Astrocyte (in vitro differentiated cells and primary cell): ENCODE results near the gene CCDC60. TPM values are rescaled to one million over a fixed set of nuclear protein-coding genes. Genes with fewer than 3 reads are reported as not detected.

ENCODE experiments used
- DNase-seq: peaks from one replicate; pipeline ENCODE4 v3.0.0-alpha.2; 2010; ENCODE audit warnings: low read depth
- FAIRE-seq: peaks from 2 replicates; lab custom pipeline; 2011; peaks lifted over from hg19 to GRCh38; lab: Jason Lieb, UNC
- H2AFZ ChIP-seq: 2 replicates; pipeline ENCODE4 v1.6.0; 2012; ENCODE audit warnings: low read depth, low read length, inconsistent platforms
- H3K27ac ChIP-seq: 2 replicates; pipeline ENCODE4 v1.5.1; 2011; ENCODE audit warnings: low read depth, low read length, inconsistent platforms
- H3K27me3 ChIP-seq: 2 replicates; pipeline ENCODE4 v1.6.0; 2011; ENCODE audit warnings: low read length, inconsistent platforms; ENCODE audit not compliant: insufficient read depth
- H3K36me3 ChIP-seq: 2 replicates; pipeline ENCODE4 v1.5.1; 2011; ENCODE audit warnings: low read length, inconsistent platforms; ENCODE audit not compliant: insufficient read depth
- H3K4me1 ChIP-seq: 2 replicates; pipeline ENCODE4 v1.5.1; 2011; ENCODE audit warnings: low read length, inconsistent platforms; ENCODE audit not compliant: insufficient read depth
- H3K4me2 ChIP-seq: 2 replicates; pipeline ENCODE4 v1.6.0; 2012; ENCODE audit warnings: low read length, inconsistent platforms
- H3K4me3 ChIP-seq: 2 replicates; pipeline ENCODE4 v1.5.1; 2011; ENCODE audit warnings: low read depth, mild to moderate bottlenecking, low read length, inconsistent platforms; ENCODE audit not compliant: insufficient read depth
- H3K79me2 ChIP-seq: 2 replicates; pipeline ENCODE4 v1.6.0; 2012; ENCODE audit warnings: mild to moderate bottlenecking, low read length, inconsistent platforms; ENCODE audit not compliant: insufficient read depth
- H3K9ac ChIP-seq: 2 replicates; pipeline ENCODE4 v1.6.0; 2012; ENCODE audit warnings: mild to moderate bottlenecking, low read length, inconsistent platforms
- H3K9me3 ChIP-seq: 2 replicates; pipeline ENCODE4 v1.5.1; 2012; ENCODE audit warnings: low read depth, mild to moderate bottlenecking, low read length, inconsistent platforms; ENCODE audit not compliant: insufficient read depth
- H4K20me1 ChIP-seq: 2 replicates; pipeline ENCODE4 v1.6.0; 2012; ENCODE audit warnings: low read length, inconsistent platforms; ENCODE audit not compliant: insufficient read depth
- H3K27ac Mint-ChIP-seq: one replicate; pipeline ENCODE4 v1.8.0; 2021; ENCODE audit warnings: mild to moderate bottlenecking, mixed read lengths; ENCODE audit not compliant: unreplicated experiment
- H3K27me3 Mint-ChIP-seq: one replicate; pipeline ENCODE4 v1.8.0; 2021; ENCODE audit warnings: low read depth, mixed read lengths; ENCODE audit not compliant: unreplicated experiment
- H3K36me3 Mint-ChIP-seq: one replicate; pipeline ENCODE4 v1.8.0; 2021; ENCODE audit warnings: low read depth, mixed read lengths; ENCODE audit not compliant: unreplicated experiment
- H3K4me1 Mint-ChIP-seq: one replicate; pipeline ENCODE4 v1.8.0; 2021; ENCODE audit warnings: low read depth, mixed read lengths; ENCODE audit not compliant: unreplicated experiment
- H3K4me3 Mint-ChIP-seq: one replicate; pipeline ENCODE4 v1.8.0; 2021; ENCODE audit warnings: mild to moderate bottlenecking, moderate library complexity, mixed read lengths; ENCODE audit not compliant: unreplicated experiment
- H3K9me3 Mint-ChIP-seq: one replicate; pipeline ENCODE4 v1.8.0; 2021; ENCODE audit warnings: mild to moderate bottlenecking, mixed read lengths; ENCODE audit not compliant: unreplicated experiment
- EZH2 ChIP-seq: IDR thresholded peaks from 2 replicates; pipeline ENCODE4 v1.6.1; 2012; ENCODE audit warnings: mild to moderate bottlenecking, low read length, inconsistent platforms; ENCODE audit not compliant: insufficient read depth
- total RNA-seq: library from RNA; stranded (reverse); gene quantifications from 2 replicates; pipeline ENCODE4 v1.2.1, GENCODE V29; 2021
- TF ChIP-seq, protein P1 (sequence below): IDR thresholded peaks from 2 replicates; pipeline ENCODE4 v1.5.1; 2011; ENCODE audit warnings: low read depth, mild to moderate bottlenecking, inconsistent platforms, low read length, moderate library complexity; ENCODE audit not compliant: insufficient read depth

The CCDC60 gene
- total RNA-seq, 1 donor from 2014 or later = 1.7 TPM

DNA sequence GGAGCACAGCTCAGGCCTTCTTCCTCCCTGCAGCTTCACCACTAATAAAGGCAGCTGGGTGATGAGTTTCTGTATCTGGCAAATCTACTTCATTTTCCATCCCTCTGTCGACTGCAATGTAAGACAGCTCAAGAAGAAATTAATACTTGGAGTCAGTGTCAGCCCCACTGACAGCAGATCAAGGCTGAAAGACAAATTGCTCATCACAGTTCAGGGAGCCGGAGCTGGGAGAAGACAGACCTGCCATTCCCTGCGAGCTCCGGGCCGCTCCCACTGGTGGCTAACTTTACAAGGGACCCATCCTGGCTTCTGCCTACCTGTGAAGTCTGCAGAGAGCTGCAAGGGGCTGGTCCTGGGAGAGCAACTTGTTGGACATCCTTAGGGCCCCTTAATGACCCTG, 49.8 kb downstream of the CCDC60 start:
- Mint-ChIP-seq H3K4me3 (no peak overlapping the region), H3K27me3 (peaks cover 3% of the 10 kb centered on the region), H3K36me3 (no peaks in the 10 kb centered on the region), H3K27ac (no peak overlapping the region), H3K9me3 (no peaks in the 10 kb centered on the region), H3K4me1 (no peaks in the 10 kb centered on the region)
- H2AFZ ChIP-seq = no peak overlapping the region
- no peaks in the 10 kb centered on the region for H3K79me2 ChIP-seq
- no peaks in the 10 kb centered on the region for H3K27me3 ChIP-seq
- H4K20me1 ChIP-seq = no peaks in the 10 kb centered on the region
- H3K9ac ChIP-seq = no peak overlapping the region
- peaks cover 3% of the 10 kb centered on the region for H3K9me3 ChIP-seq
- DNase-seq = no peak
- no peaks in the 10 kb centered on the region for H3K4me1 ChIP-seq
- no peak overlapping the region for H3K4me3 ChIP-seq
- H3K27ac ChIP-seq = no peak overlapping the region
- H3K36me3 ChIP-seq = no peaks in the 10 kb centered on the region
- TF ChIP-seq EZH2 = no peak
- TF ChIP-seq, protein P1, sequence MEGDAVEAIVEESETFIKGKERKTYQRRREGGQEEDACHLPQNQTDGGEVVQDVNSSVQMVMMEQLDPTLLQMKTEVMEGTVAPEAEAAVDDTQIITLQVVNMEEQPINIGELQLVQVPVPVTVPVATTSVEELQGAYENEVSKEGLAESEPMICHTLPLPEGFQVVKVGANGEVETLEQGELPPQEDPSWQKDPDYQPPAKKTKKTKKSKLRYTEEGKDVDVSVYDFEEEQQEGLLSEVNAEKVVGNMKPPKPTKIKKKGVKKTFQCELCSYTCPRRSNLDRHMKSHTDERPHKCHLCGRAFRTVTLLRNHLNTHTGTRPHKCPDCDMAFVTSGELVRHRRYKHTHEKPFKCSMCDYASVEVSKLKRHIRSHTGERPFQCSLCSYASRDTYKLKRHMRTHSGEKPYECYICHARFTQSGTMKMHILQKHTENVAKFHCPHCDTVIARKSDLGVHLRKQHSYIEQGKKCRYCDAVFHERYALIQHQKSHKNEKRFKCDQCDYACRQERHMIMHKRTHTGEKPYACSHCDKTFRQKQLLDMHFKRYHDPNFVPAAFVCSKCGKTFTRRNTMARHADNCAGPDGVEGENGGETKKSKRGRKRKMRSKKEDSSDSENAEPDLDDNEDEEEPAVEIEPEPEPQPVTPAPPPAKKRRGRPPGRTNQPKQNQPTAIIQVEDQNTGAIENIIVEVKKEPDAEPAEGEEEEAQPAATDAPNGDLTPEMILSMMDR = no peak
- no peak for FAIRE-seq
- H3K4me2 ChIP-seq = no peak overlapping the region

DNA sequence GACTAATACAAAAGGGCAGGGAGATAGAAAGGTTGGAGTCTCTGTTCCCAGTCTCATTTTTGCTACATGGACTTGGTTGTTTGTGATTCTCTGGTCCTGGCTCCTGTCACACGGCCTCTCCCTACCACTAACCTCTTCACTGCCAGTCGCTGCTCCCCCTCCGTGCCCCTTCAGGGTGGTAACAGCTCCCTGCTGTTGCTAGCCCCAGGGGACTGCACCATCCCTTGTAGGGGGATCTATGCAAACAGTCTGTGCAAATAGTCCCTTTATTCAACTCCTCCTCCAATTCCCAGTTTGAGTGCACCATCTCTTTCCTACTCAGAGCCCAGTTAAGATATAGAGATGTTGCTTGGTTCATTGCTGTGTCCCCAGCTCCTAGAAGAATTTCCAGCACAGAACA, 51.1 kb downstream of the CCDC60 start:
- Histone ChIP-seq H3K9me3 (peaks cover 3% of the 10 kb centered on the region), H2AFZ (no peak overlapping the region), H3K4me3 (no peak overlapping the region), H3K4me2 (no peak overlapping the region), H3K79me2 (no peaks in the 10 kb centered on the region), H4K20me1 (no peaks in the 10 kb centered on the region), H3K36me3 (no peaks in the 10 kb centered on the region), H3K27ac (no peak overlapping the region), H3K9ac (no peak overlapping the region), H3K4me1 (no peaks in the 10 kb centered on the region), H3K27me3 (no peaks in the 10 kb centered on the region)
- Mint-ChIP-seq H3K4me3 (no peak overlapping the region), H3K9me3 (no peaks in the 10 kb centered on the region), H3K27me3 (peaks cover 3% of the 10 kb centered on the region), H3K36me3 (no peaks in the 10 kb centered on the region), H3K4me1 (no peaks in the 10 kb centered on the region), H3K27ac (no peak overlapping the region)
- no peak for DNase-seq
- TF ChIP-seq, protein P1 = no peak
- TF ChIP-seq EZH2 = no peak
- no peak for FAIRE-seq

DNA sequence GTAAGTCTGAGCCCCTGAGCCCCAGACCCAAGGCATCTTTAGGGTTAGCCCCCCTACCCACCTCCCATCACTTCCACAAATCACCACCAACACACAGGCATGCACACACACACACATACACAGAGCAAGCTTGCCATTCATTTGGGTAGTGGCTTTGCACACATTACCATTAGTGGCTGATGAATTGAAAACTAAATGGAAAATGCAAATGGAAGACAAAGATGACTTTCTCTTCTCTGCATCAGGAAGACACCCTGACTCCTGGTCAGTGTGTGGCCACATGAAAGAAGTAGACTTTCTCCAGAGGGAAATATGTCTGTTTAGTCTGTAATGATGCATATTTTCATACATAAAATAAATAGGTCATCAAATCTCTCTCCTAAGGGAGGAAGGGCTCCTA, 55.2 kb downstream of the CCDC60 start:
- Histone ChIP-seq H4K20me1 (no peaks in the 10 kb centered on the region), H3K4me3 (no peak overlapping the region), H3K79me2 (no peaks in the 10 kb centered on the region), H3K36me3 (no peaks in the 10 kb centered on the region), H3K27me3 (no peaks in the 10 kb centered on the region), H3K4me2 (no peak overlapping the region), H3K4me1 (no peaks in the 10 kb centered on the region), H3K9ac (no peak overlapping the region), H3K27ac (no peak overlapping the region), H2AFZ (no peak overlapping the region), H3K9me3 (no peaks in the 10 kb centered on the region)
- DNase-seq (no peak), FAIRE-seq (no peak)
- TF ChIP-seq, protein P1 = no peak
- TF ChIP-seq EZH2 = no peak
- Mint-ChIP-seq H3K9me3 (no peaks in the 10 kb centered on the region), H3K4me1 (no peaks in the 10 kb centered on the region), H3K27me3 (peaks cover 14% of the 10 kb centered on the region), H3K36me3 (no peaks in the 10 kb centered on the region), H3K27ac (no peak overlapping the region), H3K4me3 (no peak overlapping the region)
